Astrocyte (in vitro differentiated cells and primary cell): ENCODE results near the gene AQP12B. TPM values are rescaled to one million over a fixed set of nuclear protein-coding genes. Genes with fewer than 3 reads are reported as not detected.

Source experiments
- DNase-seq: peaks from one replicate; pipeline ENCODE4 v3.0.0-alpha.2; 2010; ENCODE audit warnings: low read depth
- FAIRE-seq: peaks from 2 replicates; lab custom pipeline; 2011; peaks lifted over from hg19 to GRCh38; lab: Jason Lieb, UNC
- H2AFZ ChIP-seq: 2 replicates; pipeline ENCODE4 v1.6.0; 2012; ENCODE audit warnings: low read depth, low read length, inconsistent platforms
- H3K27ac ChIP-seq: 2 replicates; pipeline ENCODE4 v1.5.1; 2011; ENCODE audit warnings: low read depth, low read length, inconsistent platforms
- H3K27me3 ChIP-seq: 2 replicates; pipeline ENCODE4 v1.6.0; 2011; ENCODE audit warnings: low read length, inconsistent platforms; ENCODE audit not compliant: insufficient read depth
- H3K36me3 ChIP-seq: 2 replicates; pipeline ENCODE4 v1.5.1; 2011; ENCODE audit warnings: low read length, inconsistent platforms; ENCODE audit not compliant: insufficient read depth
- H3K4me1 ChIP-seq: 2 replicates; pipeline ENCODE4 v1.5.1; 2011; ENCODE audit warnings: low read length, inconsistent platforms; ENCODE audit not compliant: insufficient read depth
- H3K4me2 ChIP-seq: 2 replicates; pipeline ENCODE4 v1.6.0; 2012; ENCODE audit warnings: low read length, inconsistent platforms
- H3K4me3 ChIP-seq: 2 replicates; pipeline ENCODE4 v1.5.1; 2011; ENCODE audit warnings: low read depth, mild to moderate bottlenecking, low read length, inconsistent platforms; ENCODE audit not compliant: insufficient read depth
- H3K79me2 ChIP-seq: 2 replicates; pipeline ENCODE4 v1.6.0; 2012; ENCODE audit warnings: mild to moderate bottlenecking, low read length, inconsistent platforms; ENCODE audit not compliant: insufficient read depth
- H3K9ac ChIP-seq: 2 replicates; pipeline ENCODE4 v1.6.0; 2012; ENCODE audit warnings: mild to moderate bottlenecking, low read length, inconsistent platforms
- H3K9me3 ChIP-seq: 2 replicates; pipeline ENCODE4 v1.5.1; 2012; ENCODE audit warnings: low read depth, mild to moderate bottlenecking, low read length, inconsistent platforms; ENCODE audit not compliant: insufficient read depth
- H4K20me1 ChIP-seq: 2 replicates; pipeline ENCODE4 v1.6.0; 2012; ENCODE audit warnings: low read length, inconsistent platforms; ENCODE audit not compliant: insufficient read depth
- H3K27ac Mint-ChIP-seq: one replicate; pipeline ENCODE4 v1.8.0; 2021; ENCODE audit warnings: mild to moderate bottlenecking, mixed read lengths; ENCODE audit not compliant: unreplicated experiment
- H3K27me3 Mint-ChIP-seq: one replicate; pipeline ENCODE4 v1.8.0; 2021; ENCODE audit warnings: low read depth, mixed read lengths; ENCODE audit not compliant: unreplicated experiment
- H3K36me3 Mint-ChIP-seq: one replicate; pipeline ENCODE4 v1.8.0; 2021; ENCODE audit warnings: low read depth, mixed read lengths; ENCODE audit not compliant: unreplicated experiment
- H3K4me1 Mint-ChIP-seq: one replicate; pipeline ENCODE4 v1.8.0; 2021; ENCODE audit warnings: low read depth, mixed read lengths; ENCODE audit not compliant: unreplicated experiment
- H3K4me3 Mint-ChIP-seq: one replicate; pipeline ENCODE4 v1.8.0; 2021; ENCODE audit warnings: mild to moderate bottlenecking, moderate library complexity, mixed read lengths; ENCODE audit not compliant: unreplicated experiment
- H3K9me3 Mint-ChIP-seq: one replicate; pipeline ENCODE4 v1.8.0; 2021; ENCODE audit warnings: mild to moderate bottlenecking, mixed read lengths; ENCODE audit not compliant: unreplicated experiment
- CTCF ChIP-seq: IDR thresholded peaks from 2 replicates; pipeline ENCODE4 v1.5.1; 2011; ENCODE audit warnings: low read depth, mild to moderate bottlenecking, inconsistent platforms, low read length, moderate library complexity; ENCODE audit not compliant: insufficient read depth
- EZH2 ChIP-seq: IDR thresholded peaks from 2 replicates; pipeline ENCODE4 v1.6.1; 2012; ENCODE audit warnings: mild to moderate bottlenecking, low read length, inconsistent platforms; ENCODE audit not compliant: insufficient read depth
- total RNA-seq: library from RNA; stranded (reverse); gene quantifications from 2 replicates; pipeline ENCODE4 v1.2.1, GENCODE V29; 2021

AQP12B gene
- total RNA-seq, 1 donor from 2014 or later = not detected

- no peaks in the 10 kb centered on the region for H3K36me3 ChIP-seq
- no peak for DNase-seq
- no peaks in the 10 kb centered on the region for H3K9me3 ChIP-seq
- Mint-ChIP-seq H3K27ac (no peak overlapping the region), H3K4me1 (no peaks in the 10 kb centered on the region), H3K36me3 (no peaks in the 10 kb centered on the region), H3K27me3 (peaks cover 43% of the 10 kb centered on the region), H3K4me3 (no peak overlapping the region), H3K9me3 (no peaks in the 10 kb centered on the region)
- H2AFZ ChIP-seq = no peak overlapping the region
- no peak overlapping the region for H3K9ac ChIP-seq
- no peaks in the 10 kb centered on the region for H4K20me1 ChIP-seq
- no peak overlapping the region for H3K4me3 ChIP-seq
- no peaks in the 10 kb centered on the region for H3K79me2 ChIP-seq
- H3K4me2 ChIP-seq = no peak overlapping the region
- TF ChIP-seq EZH2 = no peak
- no peak for TF ChIP-seq CTCF
- no peak for FAIRE-seq
- H3K4me1 ChIP-seq = no peaks in the 10 kb centered on the region
- no peak overlapping the region for H3K27ac ChIP-seq
- peaks cover 31% of the 10 kb centered on the region for H3K27me3 ChIP-seq
Observed at GRCh38 chr2:240670402-240670801, 12.3 kb downstream of the AQP12B start.

GRCh38 chr2:240664622-240665021 is 18.1 kb downstream of the AQP12B start:
- TF ChIP-seq EZH2 (no peak), CTCF (no peak)
- H3K9me3 Mint-ChIP-seq = peaks cover 6% of the 10 kb centered on the region
- Histone ChIP-seq H3K9me3 (peaks cover 2% of the 10 kb centered on the region), H4K20me1 (no peaks in the 10 kb centered on the region), H3K4me3 (no peak overlapping the region), H3K4me1 (no peaks in the 10 kb centered on the region), H3K27me3 (peaks cover 16% of the 10 kb centered on the region), H3K27ac (no peak overlapping the region), H3K4me2 (no peak overlapping the region), H2AFZ (no peak overlapping the region), H3K36me3 (no peaks in the 10 kb centered on the region), H3K79me2 (no peaks in the 10 kb centered on the region), H3K9ac (no peak overlapping the region)
- peaks cover 5% of the 10 kb centered on the region for H3K4me1 Mint-ChIP-seq
- DNase-seq (no peak), FAIRE-seq (no peak)
- H3K27me3 Mint-ChIP-seq = peaks cover 32% of the 10 kb centered on the region
- no peak overlapping the region for H3K27ac Mint-ChIP-seq
- no peaks in the 10 kb centered on the region for H3K36me3 Mint-ChIP-seq
- no peak overlapping the region for H3K4me3 Mint-ChIP-seq

GRCh38 chr2:240663546-240664190 is 19.0 kb downstream of the AQP12B start:
- H3K9me3 Mint-ChIP-seq = peaks cover 6% of the 10 kb centered on the region
- no peaks in the 10 kb centered on the region for H3K36me3 Mint-ChIP-seq
- H2AFZ ChIP-seq = no peak overlapping the region
- no peak overlapping the region for H3K4me3 Mint-ChIP-seq
- no peaks in the 10 kb centered on the region for H3K36me3 ChIP-seq
- no peak for FAIRE-seq
- H3K4me1 ChIP-seq = no peaks in the 10 kb centered on the region
- no peak overlapping the region for H3K27ac Mint-ChIP-seq
- no peak overlapping the region for H3K4me3 ChIP-seq
- H3K27me3 ChIP-seq = peaks cover 16% of the 10 kb centered on the region
- no peak for DNase-seq
- H3K9me3 ChIP-seq = peaks cover 2% of the 10 kb centered on the region
- H4K20me1 ChIP-seq = no peaks in the 10 kb centered on the region
- H3K4me1 Mint-ChIP-seq = peaks cover 5% of the 10 kb centered on the region
- H3K27ac ChIP-seq = no peak overlapping the region
- TF ChIP-seq EZH2 (no peak), CTCF (no peak)
- H3K4me2 ChIP-seq = no peak overlapping the region
- no peaks in the 10 kb centered on the region for H3K79me2 ChIP-seq
- no peak overlapping the region for H3K9ac ChIP-seq
- H3K27me3 Mint-ChIP-seq = peaks cover 39% of the 10 kb centered on the region
